ENCODE results near the gene IARS2.
"Not testable (repeated sequence)": the region's sequence is repeated elsewhere in the genome, so short reads cannot be mapped to it uniquely, and the experiment has no call there.

Gene IARS2

GRCh38 chr1:220113136-220113695 lies 19.3 kb downstream of the IARS2 start:
- DNase-seq: peak in 2 of 6 experiments; percentile 28 to 40

DNA sequence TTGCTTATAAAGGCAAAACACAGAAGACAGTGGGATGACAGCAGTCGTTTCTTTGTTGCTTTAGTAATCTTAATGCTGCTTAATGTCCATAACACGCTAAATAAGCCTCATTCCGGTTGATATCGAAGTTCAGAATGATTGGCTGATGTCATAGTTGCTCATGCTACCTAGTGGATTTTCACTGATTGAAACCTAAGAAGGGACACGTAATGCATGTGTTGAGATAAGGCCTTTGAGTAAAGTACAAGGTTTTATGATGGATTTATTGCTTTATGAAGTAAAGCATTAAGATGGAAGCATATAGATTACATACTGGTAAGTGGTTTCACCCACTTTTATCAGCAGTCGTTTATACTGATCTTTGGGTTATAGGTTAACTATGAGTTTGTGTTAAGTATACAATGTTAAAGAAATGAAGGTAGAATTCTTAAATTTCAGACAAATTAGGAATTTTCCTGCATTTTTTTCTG lies 25.1 kb downstream of the IARS2 start:
- no peak for DNase-seq

DNA sequence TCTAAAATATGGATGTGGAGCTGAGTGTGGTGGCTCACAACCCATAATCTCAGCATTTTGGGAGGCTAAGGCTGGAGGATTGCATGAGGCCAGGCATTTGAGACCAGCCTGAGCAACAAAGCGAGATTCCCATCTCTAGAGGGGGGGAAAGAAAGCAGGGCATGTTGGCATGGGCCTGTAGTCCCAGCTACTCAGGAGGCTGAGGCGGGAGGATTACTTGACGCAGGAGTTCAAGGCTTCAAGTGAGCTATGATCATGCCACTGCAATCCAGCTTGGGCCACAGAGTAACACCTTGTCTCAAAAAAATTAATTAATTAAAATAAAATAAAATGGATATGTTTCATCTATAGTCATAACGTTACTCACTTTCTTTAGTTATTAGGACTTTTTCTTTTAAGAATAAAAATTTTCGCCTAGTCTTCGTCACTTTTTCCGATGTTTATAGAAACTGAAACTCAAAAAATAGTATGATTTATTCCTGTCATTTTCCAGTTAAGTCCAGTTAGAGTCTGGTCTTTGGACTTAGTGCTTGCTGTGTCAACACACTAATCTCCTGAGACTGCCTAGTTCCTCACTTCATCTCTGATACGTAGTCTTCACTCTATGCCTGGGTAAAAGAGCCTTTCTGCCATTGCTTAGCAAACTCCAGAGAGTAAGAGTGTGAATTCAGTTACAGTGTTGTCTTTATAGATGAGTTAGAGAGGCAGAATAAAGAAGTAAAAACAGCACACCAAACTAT lies 28.0 kb downstream of the IARS2 start:
- no peak for DNase-seq

DNA sequence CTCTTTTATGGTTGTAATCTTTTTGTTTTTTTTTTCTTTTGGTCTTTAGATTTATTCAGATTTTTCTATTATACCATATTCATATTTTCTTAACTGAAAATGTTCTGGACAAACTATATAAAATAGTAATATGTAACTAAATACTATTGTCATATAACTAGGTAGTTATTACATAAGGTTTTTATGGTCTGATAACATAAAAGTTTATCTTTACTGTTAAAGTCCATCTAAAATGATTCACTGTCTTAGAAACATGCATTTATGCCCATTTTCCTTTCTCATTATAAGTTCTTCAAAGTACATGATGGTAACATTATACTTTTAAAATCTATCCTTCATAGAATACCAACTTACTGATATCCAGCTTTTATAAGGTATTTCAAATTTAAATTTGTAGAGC lies 29.1 kb downstream of the IARS2 start:
- DNase-seq: no peak

DNA sequence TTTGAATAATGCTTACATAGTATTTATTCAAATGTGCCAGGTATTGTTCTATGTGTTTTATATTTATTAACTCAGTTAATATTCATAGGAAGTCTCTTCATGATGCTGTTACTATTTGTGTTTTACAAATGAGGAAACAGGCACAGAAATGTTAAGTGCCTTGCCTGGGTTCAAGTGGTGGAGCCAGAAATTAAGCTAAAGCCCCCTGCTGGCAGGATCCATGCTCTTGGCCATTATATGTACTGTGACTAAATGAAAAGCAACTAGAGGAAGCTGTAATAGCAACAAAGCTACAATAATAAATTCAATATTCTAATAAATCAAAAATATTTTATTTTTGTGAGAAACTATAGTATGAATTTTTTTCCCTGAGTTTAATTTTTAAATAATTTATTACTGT lies 30.0 kb downstream of the IARS2 start:
- DNase-seq: peak in 1 of 6 experiments; percentile 2

GRCh38 chr1:220124542-220124941 lies 30.6 kb downstream of the IARS2 start:
- DNase-seq: no peak

- no peak for DNase-seq
Measured at GRCh38 chr1:220127076-220127475, 33.1 kb downstream of the IARS2 start.

DNA sequence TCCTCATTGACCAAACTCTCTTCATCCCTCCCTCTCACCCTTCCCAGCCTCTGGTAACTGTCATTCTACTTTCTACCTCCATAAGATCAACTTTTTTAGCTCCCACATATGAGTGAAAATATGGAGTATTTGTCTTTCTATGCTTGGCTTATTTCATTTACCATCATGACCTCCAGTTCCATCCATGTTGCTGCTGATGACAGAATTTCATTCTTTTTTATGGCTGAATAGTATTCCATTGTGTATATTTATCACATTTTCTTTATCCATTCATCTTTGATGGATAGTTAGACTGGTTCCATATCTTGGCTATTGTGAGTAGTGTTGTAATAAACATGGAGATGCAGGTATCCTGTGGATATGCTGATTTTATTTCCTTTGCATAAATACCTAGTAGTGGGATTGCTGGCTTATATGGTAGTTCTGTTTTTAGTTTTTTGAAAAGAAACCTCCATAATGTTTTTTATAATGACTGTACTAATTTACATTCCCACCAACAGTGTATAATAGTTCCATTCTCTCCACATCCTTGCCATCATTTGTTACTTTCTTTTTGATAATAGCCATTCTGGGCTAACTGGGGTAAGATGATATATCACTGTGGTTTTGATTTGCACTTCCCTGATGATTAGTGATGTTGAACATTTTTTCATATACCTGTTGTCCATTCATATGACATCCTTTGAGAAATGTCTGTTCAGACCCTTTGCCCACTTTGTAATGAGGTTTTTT lies 35.7 kb downstream of the IARS2 start:
- DNase-seq: no peak

DNA sequence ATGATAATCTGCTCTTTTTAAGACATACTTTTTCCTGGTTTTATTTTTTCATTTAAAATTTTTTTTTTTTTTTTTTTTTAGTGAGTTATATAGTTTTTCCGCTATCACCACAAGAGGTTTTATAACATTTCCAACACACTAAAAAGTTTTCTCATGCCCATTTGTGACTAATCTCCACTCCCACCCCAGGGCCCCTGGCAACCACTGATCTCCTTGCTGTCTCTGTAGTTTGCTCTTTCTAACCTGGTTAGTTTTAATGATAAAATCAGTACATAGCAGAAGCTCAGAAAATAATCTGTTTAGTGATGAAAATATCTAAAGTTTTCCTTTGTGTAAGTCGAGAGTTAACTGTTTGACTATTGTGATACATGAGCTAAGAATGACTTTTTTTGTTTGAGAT lies 41.8 kb downstream of the IARS2 start:
- DNase-seq: no peak

DNA sequence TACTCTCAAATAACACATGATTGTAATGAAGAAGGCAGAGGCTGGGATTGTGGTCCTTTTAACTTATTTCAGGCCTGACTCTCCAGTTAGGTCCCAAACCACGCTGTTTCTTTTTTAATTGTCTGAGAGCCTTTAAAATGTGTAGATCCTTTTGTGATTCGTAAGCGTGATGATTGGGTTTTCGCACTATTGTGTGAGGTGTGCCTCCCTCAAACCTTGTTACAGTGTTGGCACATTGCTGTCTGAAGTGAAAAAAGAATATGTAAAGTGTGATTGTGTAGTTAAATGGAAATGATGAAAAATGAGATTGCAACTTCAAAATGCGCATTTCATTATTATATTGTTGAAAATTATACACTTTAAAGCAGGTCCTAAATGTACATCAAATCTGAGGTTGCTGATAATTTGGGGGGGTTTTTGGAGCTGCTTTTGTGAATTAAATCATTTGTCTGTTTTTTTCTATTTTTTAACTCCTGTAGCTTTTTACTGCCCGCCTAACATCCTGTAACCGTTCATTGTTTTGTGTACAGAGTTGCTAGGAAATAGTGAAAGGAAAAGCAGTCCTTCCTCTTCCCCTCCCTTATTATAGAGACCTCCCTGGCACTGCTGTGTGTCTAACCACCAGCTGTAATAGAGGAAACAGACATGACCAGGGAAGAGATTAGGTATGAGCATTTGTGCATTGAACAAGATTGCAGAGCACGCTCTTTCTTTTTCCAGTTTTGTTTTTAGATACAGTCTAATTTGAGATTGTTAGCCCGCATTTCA lies 43.3 kb downstream of the IARS2 start:
- peak in 3 of 6 experiments; percentile 6 to 29 (median 10) for DNase-seq

DNA sequence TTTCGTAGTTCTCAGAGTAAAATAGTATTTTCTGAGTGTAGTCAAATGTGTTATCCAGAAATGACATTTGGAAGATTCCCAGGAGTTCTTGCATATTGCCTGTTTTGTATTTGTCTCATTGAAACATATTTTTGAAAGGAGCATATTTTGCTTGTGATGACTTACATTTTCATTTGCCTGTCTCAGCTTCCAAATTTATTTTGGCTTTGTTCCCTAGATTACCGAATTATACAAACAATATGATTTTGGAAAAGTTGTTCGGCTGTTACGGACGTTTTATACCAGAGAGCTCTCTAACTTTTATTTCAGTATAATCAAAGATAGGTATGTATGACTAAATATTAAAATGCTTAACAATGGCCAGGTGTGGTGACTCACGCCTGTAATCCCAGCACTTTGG lies 46.0 kb downstream of the IARS2 start:
- DNase-seq: no peak

- no peak for DNase-seq
Measured at GRCh38 chr1:220144051-220144450, 50.1 kb downstream of the IARS2 start.

DNA sequence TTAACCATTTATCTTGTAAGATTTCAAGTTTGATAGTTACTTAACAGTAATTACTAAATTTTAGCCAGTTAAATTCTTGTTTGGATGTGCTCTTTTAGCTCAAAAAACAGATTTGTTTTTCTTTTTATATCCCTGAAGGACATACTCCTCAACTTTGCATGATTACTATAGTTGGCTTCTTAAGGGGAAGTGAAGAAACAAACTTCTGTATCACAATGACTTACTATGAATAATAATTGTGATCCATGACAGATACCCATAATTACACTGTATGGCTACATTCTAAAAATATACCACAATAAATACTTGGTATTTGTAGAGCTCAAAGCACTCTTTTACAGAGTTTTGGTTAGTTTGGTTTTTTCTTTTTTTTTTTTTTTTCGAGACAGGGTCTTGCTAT lies 55.8 kb downstream of the IARS2 start:
- no peak for DNase-seq

- no peak for DNase-seq
Measured at GRCh38 chr1:220151454-220151853, 57.5 kb downstream of the IARS2 start.

- DNase-seq: no peak
Measured at GRCh38 chr1:220153147-220153546, 59.2 kb downstream of the IARS2 start.

DNA sequence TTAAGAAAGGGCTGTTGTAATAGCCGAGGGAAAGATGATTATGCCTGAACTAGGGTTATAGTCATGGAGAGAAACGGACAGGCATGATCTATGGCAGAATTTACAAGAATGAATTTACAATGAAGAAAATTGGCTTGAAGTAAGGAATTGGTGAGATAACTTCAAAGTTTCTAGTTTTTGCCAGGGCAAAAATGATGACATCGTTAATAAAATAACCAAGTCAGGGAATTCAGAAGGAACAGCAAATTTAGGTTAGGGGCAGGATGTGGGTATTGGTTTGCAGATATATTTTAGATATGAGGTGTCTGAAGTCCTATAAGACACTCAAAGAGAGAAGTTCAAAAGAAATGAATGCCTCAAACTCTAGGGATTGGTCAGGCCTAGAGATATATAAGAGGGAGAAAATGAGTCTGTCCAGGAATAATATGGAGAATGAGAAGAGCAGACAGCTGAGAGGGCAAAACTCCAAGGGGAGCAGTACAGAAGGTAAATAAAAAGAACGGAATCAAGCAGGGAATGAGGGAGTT lies 62.8 kb downstream of the IARS2 start:
- DNase-seq: no peak

- no peak for DNase-seq
Measured at GRCh38 chr1:220157738-220158137, 63.8 kb downstream of the IARS2 start.

- DNase-seq: not testable (repeated sequence)
Measured at GRCh38 chr1:220158530-220158929, 64.6 kb downstream of the IARS2 start.

DNA sequence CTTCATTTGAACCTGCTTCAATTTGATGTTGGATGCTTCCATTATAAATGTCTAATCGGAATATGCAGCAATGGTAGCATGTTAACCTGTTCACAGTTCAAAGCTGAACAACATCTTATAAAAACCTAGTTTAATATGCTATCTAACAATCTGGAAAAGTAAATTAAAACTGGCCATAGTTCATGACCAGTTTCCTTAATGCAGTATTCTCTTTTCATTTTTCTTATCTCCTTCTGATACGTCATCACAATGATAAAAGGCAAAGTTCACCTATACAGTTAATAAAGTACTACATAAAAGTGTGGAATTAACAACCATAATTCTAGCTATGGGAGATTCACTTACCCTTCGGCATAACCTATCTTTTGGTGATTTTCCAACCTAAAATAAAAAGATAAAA lies 65.1 kb downstream of the IARS2 start:
- DNase-seq: no peak

DNA sequence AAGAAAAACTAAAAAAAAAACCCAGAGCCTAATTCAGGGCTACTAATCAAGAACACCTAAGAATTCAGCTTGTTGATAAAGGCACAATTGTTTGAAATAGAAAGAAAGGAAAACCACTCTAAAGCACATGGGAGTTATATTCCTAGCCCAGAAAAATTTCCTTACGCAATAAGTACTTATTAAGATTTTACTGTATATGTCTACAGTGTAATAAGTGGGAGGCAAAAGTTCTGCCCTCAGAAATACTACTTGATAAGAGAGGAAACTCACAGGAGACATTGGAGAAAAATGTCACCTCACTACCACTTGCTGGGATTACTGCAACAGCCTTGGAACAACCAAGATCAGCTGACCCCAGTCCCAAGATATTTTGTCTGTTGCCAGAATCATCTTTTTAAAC lies 66.1 kb downstream of the IARS2 start:
- no peak for DNase-seq

GRCh38 chr1:220164116-220164515 lies 70.2 kb downstream of the IARS2 start:
- no peak for DNase-seq

DNA sequence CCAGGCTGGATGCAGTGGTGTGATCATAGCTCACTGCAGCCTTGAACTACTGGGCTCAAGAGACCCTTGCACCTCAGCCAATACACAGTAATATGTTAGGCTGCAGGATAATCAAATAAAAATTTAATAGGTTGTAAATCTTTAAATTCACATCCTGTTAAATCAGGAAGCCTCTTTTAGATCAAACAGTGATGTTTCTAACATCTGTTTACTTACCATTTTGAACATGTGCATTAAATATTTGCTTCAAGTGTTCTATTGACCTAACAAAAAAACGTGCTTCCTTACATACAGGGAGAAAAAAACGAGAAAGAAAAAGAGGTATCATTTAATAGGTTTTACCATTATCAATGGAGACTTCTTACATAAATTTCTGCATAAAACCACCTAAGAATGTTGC lies 70.6 kb downstream of the IARS2 start:
- DNase-seq: no peak

DNA sequence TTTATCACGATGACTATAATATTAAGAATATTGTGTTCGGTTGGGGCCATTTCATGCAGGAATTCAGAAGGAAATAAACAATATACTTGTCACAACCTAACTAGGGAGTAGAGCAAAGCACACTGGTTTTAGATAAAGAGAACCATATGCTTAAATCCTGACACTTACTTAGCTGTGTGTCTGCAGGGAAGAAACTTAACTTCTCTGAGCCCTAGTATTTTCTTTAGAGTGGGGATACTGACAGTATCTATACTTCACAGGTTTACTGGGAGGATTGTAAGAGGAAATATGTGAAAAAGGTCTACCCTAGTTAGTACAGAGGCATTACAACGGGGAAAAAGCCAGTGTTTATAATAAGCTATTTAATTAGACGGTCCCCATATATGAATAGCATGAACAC lies 72.9 kb downstream of the IARS2 start:
- no peak for DNase-seq
